ENCODE results near the gene ZSCAN5B. TPM values are rescaled to one million over a fixed set of nuclear protein-coding genes. Genes with fewer than 3 reads are reported as not detected.

The ZSCAN5B gene
- total and polyA plus RNA-seq, 2 of the 8 experiments (the other 6 are each of a cell fraction or from before 2014, with no cell fraction given), result not detected

- Histone ChIP-seq H2BK15ac (ENCODE audit: low read length) (no peak overlapping the region), H3K23me2 (ENCODE audit: low read depth, low read length) (peaks cover 7% of the 10 kb centered on the region; the same call in 1 of the 2 replicates), H3K14ac (ENCODE audit: insufficient read length) (no peak overlapping the region), H3K79me1 (ENCODE audit: low read depth, low read length) (peaks cover 7% of the 10 kb centered on the region), H2BK20ac (ENCODE audit: low read length) (no peak overlapping the region), H3K27ac (ENCODE audit: low read depth, low read length) (no peak overlapping the region), H3K79me2 (ENCODE audit: control insufficient read depth in 1 of 2, insufficient read depth in 2 of 2, low read length in 2 of 2) (peaks cover 0 to 2% of the 10 kb centered on the region in 2 experiments; a peak in 1 of 4 replicates), H2BK120ac (replicated peaks; ENCODE audit: low read depth, low read length) (no peak overlapping the region), H2BK12ac (ENCODE audit: low read depth, low read length) (no peak overlapping the region), H3K4me1 (replicated peaks in 1 of 4; ENCODE audit: control insufficient read depth in 3 of 4, insufficient read depth in 4 of 4, low read length in 3 of 4) (peaks cover 5 to 10% (median 8%) of the 10 kb centered on the region in 4 experiments), H3K4ac (replicated peaks; ENCODE audit: insufficient read length, low read depth, low read length) (no peak overlapping the region), H3K23ac (ENCODE audit: insufficient read length) (no peak overlapping the region), H3K4me2 (ENCODE audit: insufficient read depth in 1 of 2, low read depth in 2 of 2, low read length in 2 of 2) (no peak overlapping the region), H3K9ac (replicated peaks in 1 of 4; ENCODE audit: extremely low read depth in 1 of 4, low read depth in 3 of 4, low read length in 3 of 4) (no peak overlapping the region), H3K4me3 (ENCODE audit: extremely low read depth in 1 of 4, insufficient read depth in 2 of 4, low read depth in 3 of 4, low read length in 4 of 4) (no peak overlapping the region), H3K56ac (replicated peaks; ENCODE audit: insufficient read length, low read depth, low read length) (no peak overlapping the region), H3K9me3 (ENCODE audit: insufficient read depth in 2 of 2, low read depth in 1 of 2, low read length in 1 of 2) (no peaks in the 10 kb centered on the region), H3K27me3 (replicated peaks in 1 of 4; ENCODE audit: control insufficient read depth in 3 of 4, extremely low read depth in 1 of 4, insufficient read depth in 3 of 4, low read length in 3 of 4) (no peaks in the 10 kb centered on the region), H2AFZ (ENCODE audit: low read length) (no peak overlapping the region), H4K91ac (replicated peaks; ENCODE audit: insufficient read length, low read length) (no peak overlapping the region), H2BK5ac (ENCODE audit: low read depth, low read length) (no peak overlapping the region), H3K36me3 (ENCODE audit: control insufficient read depth in 2 of 4, insufficient read depth in 4 of 4, low read length in 3 of 4) (peaks cover 3 to 23% (median 12%) of the 10 kb centered on the region in 4 experiments; a peak in 6 of 8 replicates), H4K8ac (ENCODE audit: extremely low read depth, insufficient read depth, low read length) (no peak overlapping the region), H4K20me1 (replicated peaks in 1 of 2; ENCODE audit: control insufficient read depth in 1 of 2, insufficient read depth in 2 of 2, low read length in 2 of 2) (peaks cover 0 to 7% of the 10 kb centered on the region in 2 experiments), H4K5ac (ENCODE audit: insufficient read length, low read depth, low read length) (no peak overlapping the region), H3K18ac (ENCODE audit: extremely low read depth, low read length) (no peak overlapping the region), H2AK5ac (ENCODE audit: low read depth, low read length) (no peak overlapping the region)
- CTCF ChIA-PET (ENCODE audit: partially characterized antibody), result interaction anchor here (0.6 to 7.9 kb wide), 7 partner anchors 11 to 96 kb away, joined by 3 to 137 read pairs (median 4); partner anchors contain the start of gene GALP
- 96% methylated on average over 10 of the region's 11 CpGs; no CpG with 5 or more reads in 1 of the 2 experiments for WGBS, 2 experiments (ENCODE audit: extremely low coverage in 1 of 2, insufficient coverage in 1 of 2, insufficient read length in 1 of 2, insufficient replicate concordance in 2 of 2, low coverage in 1 of 2, low lambda C conversion rate in 2 of 2, missing lambda C conversion rate in 1 of 2)
- DNase-seq (ENCODE audit: low read depth in 1 of 2, low spot score in 2 of 2) (no peak), FAIRE-seq (no peak)
- POLR2A ChIA-PET (ENCODE audit: partially characterized antibody), result interaction anchor here (0.9 kb wide), 1 partner anchor 12 kb away, joined by 3 read pairs; no protein-coding TSS in a partner anchor
- TF ChIP-seq BACH1 (IDR thresholded peaks at IDR 0.05; ENCODE audit: low read length), result no peak
- no peak for TF ChIP-seq TAF7 (optimal IDR thresholded peaks at IDR 0.05; ENCODE audit: borderline replicate concordance, low read depth, low read length)
- no peak for TF ChIP-seq MAX (IDR thresholded peaks at IDR 0.05)
- no peak for TF ChIP-seq NRF1 (IDR thresholded peaks at IDR 0.05; ENCODE audit: low read depth, low read length)
- TF ChIP-seq PHF8 (conservative IDR thresholded peaks at IDR 0.05; ENCODE audit: low read depth, low read length), result no peak
- no peak for TF ChIP-seq TEAD4 (IDR thresholded peaks at IDR 0.05; ENCODE audit: low read depth, low read length)
- no peak for TF ChIP-seq RAD21 (IDR thresholded peaks at IDR 0.05 in 1 of 2, conservative IDR thresholded peaks at IDR 0.05 in 1 of 2; ENCODE audit: low read depth in 2 of 2, low read length in 2 of 2)
- no peak for TF ChIP-seq EZH2 (IDR thresholded peaks at IDR 0.05; ENCODE audit: low read depth, low read length, severe bottlenecking)
- TF ChIP-seq E2F6 (IDR thresholded peaks at IDR 0.05), result no peak
- TF ChIP-seq CBX5 (IDR thresholded peaks at IDR 0.05; ENCODE audit: low read depth, low read length), result no peak
- TF ChIP-seq NANOG (IDR thresholded peaks at IDR 0.05; ENCODE audit: insufficient read depth, low read depth, low read length, poor library complexity, severe bottlenecking), result no peak
- no peak for TF ChIP-seq KDM4A (IDR thresholded peaks at IDR 0.05; ENCODE audit: low read depth, low read length, severe bottlenecking)
These were observed 40.8 kb downstream of the ZSCAN5B start for GRCh38 chr19:56156768-56157167.

All from H1 (cell line).